ENCODE measurements around the gene MAD1L1. TPM values are rescaled to one million over a fixed set of nuclear protein-coding genes. Genes with fewer than 3 reads are reported as not detected.

The MAD1L1 gene
- total RNA-seq, 1 experiment from 2014 or later, result 50.8 TPM

DNA sequence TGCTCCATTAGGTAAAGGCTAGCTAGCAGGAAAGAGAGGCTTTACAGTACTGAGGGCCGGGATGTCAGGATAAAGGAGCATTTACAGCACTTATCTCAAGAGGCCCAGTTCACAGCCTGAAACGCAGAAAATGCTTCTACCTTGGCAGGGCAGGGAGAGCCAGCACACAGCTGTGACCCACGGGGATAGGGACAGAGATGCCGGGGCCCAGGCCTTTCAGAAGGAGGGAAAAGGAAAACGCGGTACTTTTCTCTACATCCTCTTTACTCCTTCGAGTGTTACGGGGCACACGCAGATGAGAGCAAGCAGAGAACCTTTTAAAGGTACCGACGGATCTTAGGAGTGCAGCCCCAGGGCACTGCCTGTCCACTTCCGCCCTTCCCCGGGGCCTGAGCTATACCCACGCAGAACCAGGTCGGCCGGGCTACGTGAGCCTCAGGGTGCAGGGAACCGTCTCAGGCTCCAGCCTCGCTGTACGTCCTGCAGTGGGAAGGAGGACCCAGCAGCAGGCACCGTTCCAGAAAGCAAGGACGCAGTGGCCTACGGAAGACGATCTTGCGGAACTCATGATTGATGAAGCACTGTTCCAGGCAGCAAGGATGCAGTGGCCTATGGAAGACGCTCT is 330.4 kb downstream of the MAD1L1 start:
- H3F3A ChIP-seq (ENCODE audit: insufficient read depth, low read depth), result no peaks in the 10 kb centered on the region
- no TSS peak for BruUV-seq (replicated peaks)
- no peak overlapping the region for H3K4me2 ChIP-seq
- no peak overlapping the region for H2AFZ ChIP-seq
- no peaks in the 10 kb centered on the region for H3K4me1 ChIP-seq (replicated peaks; ENCODE audit: insufficient read depth)
- POLR2A ChIA-PET (ENCODE audit: unreplicated experiment), result no interaction called here
- H3K36me3 ChIP-seq (ENCODE audit: low read depth), result no peaks in the 10 kb centered on the region
- DNase-seq, result no peak
- no peaks in the 10 kb centered on the region for H3K9me2 ChIP-seq (ENCODE audit: insufficient read depth)
- intact Hi-C loops (cut with micrococcal nuclease; ENCODE audit: unreplicated experiment), result no loop called here
- H3K79me2 ChIP-seq (ENCODE audit: low read depth), result no peaks in the 10 kb centered on the region
- H3K27ac ChIP-seq, result no peak overlapping the region
- CTCF ChIA-PET, result no interaction called here
- TF ChIP-seq, protein P1, sequence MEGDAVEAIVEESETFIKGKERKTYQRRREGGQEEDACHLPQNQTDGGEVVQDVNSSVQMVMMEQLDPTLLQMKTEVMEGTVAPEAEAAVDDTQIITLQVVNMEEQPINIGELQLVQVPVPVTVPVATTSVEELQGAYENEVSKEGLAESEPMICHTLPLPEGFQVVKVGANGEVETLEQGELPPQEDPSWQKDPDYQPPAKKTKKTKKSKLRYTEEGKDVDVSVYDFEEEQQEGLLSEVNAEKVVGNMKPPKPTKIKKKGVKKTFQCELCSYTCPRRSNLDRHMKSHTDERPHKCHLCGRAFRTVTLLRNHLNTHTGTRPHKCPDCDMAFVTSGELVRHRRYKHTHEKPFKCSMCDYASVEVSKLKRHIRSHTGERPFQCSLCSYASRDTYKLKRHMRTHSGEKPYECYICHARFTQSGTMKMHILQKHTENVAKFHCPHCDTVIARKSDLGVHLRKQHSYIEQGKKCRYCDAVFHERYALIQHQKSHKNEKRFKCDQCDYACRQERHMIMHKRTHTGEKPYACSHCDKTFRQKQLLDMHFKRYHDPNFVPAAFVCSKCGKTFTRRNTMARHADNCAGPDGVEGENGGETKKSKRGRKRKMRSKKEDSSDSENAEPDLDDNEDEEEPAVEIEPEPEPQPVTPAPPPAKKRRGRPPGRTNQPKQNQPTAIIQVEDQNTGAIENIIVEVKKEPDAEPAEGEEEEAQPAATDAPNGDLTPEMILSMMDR (conservative IDR thresholded peaks at IDR 0.05), result no peak
- TF ChIP-seq EZH2 (IDR thresholded peaks at IDR 0.05; ENCODE audit: low read depth), result no peak
- H3K27me3 ChIP-seq (ENCODE audit: insufficient read depth, low read depth), result no peaks in the 10 kb centered on the region
- no peaks in the 10 kb centered on the region for H4K20me1 ChIP-seq (ENCODE audit: insufficient read depth)
- no peaks in the 10 kb centered on the region for H3K9me3 ChIP-seq (ENCODE audit: insufficient read depth, low read depth)
- H3K4me3 ChIP-seq, result no peak overlapping the region

DNA sequence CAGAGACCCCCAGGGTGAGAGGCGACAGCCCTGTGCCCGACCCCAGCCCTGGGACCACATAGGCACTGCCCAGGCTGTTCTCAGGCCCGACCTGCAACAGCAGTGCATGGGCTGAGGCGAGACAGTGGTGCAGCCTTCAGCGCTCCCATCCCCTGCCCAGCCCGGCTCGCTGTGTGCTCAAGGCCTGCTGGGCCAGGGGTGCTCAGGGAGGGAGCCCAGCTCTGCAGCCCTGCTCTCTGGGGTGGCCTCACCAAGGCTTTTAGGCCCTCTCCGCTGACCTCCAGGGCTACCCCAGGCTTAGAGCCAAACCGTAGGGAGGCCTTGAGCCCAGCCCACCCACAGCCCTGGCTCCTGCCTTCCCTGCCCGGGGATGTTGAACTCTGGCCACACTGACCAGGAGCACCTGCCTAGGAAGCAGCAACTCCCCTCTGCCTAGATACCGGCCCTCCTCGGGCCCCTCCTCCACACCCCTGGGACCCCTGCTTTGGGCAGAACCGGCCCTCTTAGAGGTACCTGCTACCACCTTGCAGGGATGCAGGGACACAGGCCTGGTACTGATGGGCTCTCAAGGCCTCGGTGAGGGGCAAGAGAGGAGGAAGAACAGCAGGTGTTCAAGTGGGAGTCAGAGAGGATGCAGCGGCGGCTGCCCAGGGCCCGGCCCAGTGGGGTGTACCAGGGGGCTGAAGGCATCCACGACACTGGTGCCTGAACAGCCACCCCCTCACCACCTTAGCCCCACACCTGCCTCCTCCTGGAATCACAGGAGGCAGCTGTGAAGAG is 331.1 kb downstream of the MAD1L1 start:
- Histone ChIP-seq H3K79me2 (ENCODE audit: low read depth) (no peaks in the 10 kb centered on the region), H3K4me3 (no peak overlapping the region), H3F3A (ENCODE audit: insufficient read depth, low read depth) (no peaks in the 10 kb centered on the region), H3K4me1 (replicated peaks; ENCODE audit: insufficient read depth) (no peaks in the 10 kb centered on the region), H3K36me3 (ENCODE audit: low read depth) (no peaks in the 10 kb centered on the region), H3K4me2 (no peak overlapping the region), H3K9me2 (ENCODE audit: insufficient read depth) (no peaks in the 10 kb centered on the region), H4K20me1 (ENCODE audit: insufficient read depth) (no peaks in the 10 kb centered on the region), H3K9me3 (ENCODE audit: insufficient read depth, low read depth) (no peaks in the 10 kb centered on the region), H3K27ac (no peak overlapping the region), H3K27me3 (ENCODE audit: insufficient read depth, low read depth) (no peaks in the 10 kb centered on the region), H2AFZ (no peak overlapping the region)
- TF ChIP-seq, protein P1 (conservative IDR thresholded peaks at IDR 0.05), result no peak
- TF ChIP-seq EZH2 (IDR thresholded peaks at IDR 0.05; ENCODE audit: low read depth), result no peak
- DNase-seq, result no peak
- ChIA-PET CTCF (no interaction called here), POLR2A (ENCODE audit: unreplicated experiment) (no interaction called here)
- BruUV-seq (replicated peaks), result no TSS peak
- intact Hi-C loops (cut with micrococcal nuclease; ENCODE audit: unreplicated experiment), result no loop called here

DNA sequence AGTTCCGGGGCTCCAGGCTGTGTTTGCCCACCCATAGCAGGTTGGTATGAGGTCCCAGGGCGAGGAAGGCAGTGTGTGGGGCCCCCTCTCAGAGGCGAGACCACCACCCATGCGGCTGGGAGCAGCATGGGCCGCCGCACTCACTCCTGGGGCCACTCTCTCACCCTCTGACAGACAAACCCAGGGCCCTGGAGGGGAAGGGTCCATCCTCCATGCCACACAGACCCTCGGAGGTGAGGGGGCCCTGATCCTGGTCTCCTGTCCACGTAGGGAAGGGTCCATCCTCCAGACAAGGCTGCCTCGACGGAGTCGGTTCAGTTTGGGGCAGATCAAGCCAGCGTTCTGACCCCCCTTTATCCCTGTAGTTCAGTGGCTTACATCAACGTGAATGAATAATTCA is 331.9 kb downstream of the MAD1L1 start:
- no peak for TF ChIP-seq EZH2 (IDR thresholded peaks at IDR 0.05; ENCODE audit: low read depth)
- TF ChIP-seq, protein P1 (conservative IDR thresholded peaks at IDR 0.05), result no peak
- H3K9me3 ChIP-seq (ENCODE audit: insufficient read depth, low read depth), result no peaks in the 10 kb centered on the region
- DNase-seq, result no peak
- no peaks in the 10 kb centered on the region for H3K27me3 ChIP-seq (ENCODE audit: insufficient read depth, low read depth)
- no peak overlapping the region for H3K27ac ChIP-seq
- no peaks in the 10 kb centered on the region for H4K20me1 ChIP-seq (ENCODE audit: insufficient read depth)
- ChIA-PET POLR2A (ENCODE audit: unreplicated experiment) (no interaction called here), CTCF (no interaction called here)
- H3F3A ChIP-seq (ENCODE audit: insufficient read depth, low read depth), result no peaks in the 10 kb centered on the region
- H3K36me3 ChIP-seq (ENCODE audit: low read depth), result no peaks in the 10 kb centered on the region
- no peak overlapping the region for H2AFZ ChIP-seq
- no TSS peak for BruUV-seq (replicated peaks)
- intact Hi-C loops (cut with micrococcal nuclease; ENCODE audit: unreplicated experiment), result no loop called here
- no peak overlapping the region for H3K4me2 ChIP-seq
- no peaks in the 10 kb centered on the region for H3K79me2 ChIP-seq (ENCODE audit: low read depth)
- H3K9me2 ChIP-seq (ENCODE audit: insufficient read depth), result no peaks in the 10 kb centered on the region
- H3K4me3 ChIP-seq, result no peak overlapping the region
- H3K4me1 ChIP-seq (replicated peaks; ENCODE audit: insufficient read depth), result no peaks in the 10 kb centered on the region

All from PC-9 (cell line).